WTC11 (cell line): ENCODE data around the gene OGDH. TPM values are rescaled to one million over a fixed set of nuclear protein-coding genes. Genes with fewer than 3 reads are reported as not detected.
"Not testable (repeated sequence)": the region's sequence is repeated elsewhere in the genome, so short reads cannot be mapped to it uniquely, and the experiment has no call there.

Source experiments
- ATAC-seq: fragments of 200-7000 bp; cut with Tn5 transposase; 2 replicates; pipeline ENCODE4 v1.10.0; 2021; ENCODE audit warnings: mild to moderate bottlenecking, moderate library complexity
- CTCF ChIA-PET: fragments of 300-600 bp; sonication (Branson Sonifier 250); formaldehyde crosslinking; loops from one replicate; lab custom pipeline; 2021; ENCODE audit warnings: antibody characterized with exemption; lab: Charles Lee
- POLR2A ChIA-PET: fragments of 350-600 bp; sonication (Branson Sonifier 250); formaldehyde crosslinking; loops from one replicate; lab custom pipeline; 2021; ENCODE audit warnings: antibody characterized with exemption; lab: Charles Lee
- DNase-seq: peaks from one replicate; pipeline ENCODE4 v3.0.0; 2021; ENCODE audit warnings: low spot score
- H3K27ac Mint-ChIP-seq: 2 replicates; pipeline ENCODE4 v1.8.0; 2021; ENCODE audit warnings: mixed read lengths
- H3K27me3 Mint-ChIP-seq: 2 replicates; pipeline ENCODE4 v1.8.0; 2021; ENCODE audit warnings: low read depth, mild to moderate bottlenecking, moderate library complexity, mixed read lengths
- H3K36me3 Mint-ChIP-seq: 2 replicates; pipeline ENCODE4 v1.8.0; 2021; ENCODE audit warnings: mixed read lengths
- H3K4me1 Mint-ChIP-seq: 2 replicates; pipeline ENCODE4 v1.8.0; 2022; ENCODE audit warnings: mixed read lengths
- H3K4me3 Mint-ChIP-seq: 2 replicates; pipeline ENCODE4 v1.8.0; 2021; ENCODE audit warnings: mild to moderate bottlenecking, moderate library complexity, mixed read lengths
- H3K9me3 Mint-ChIP-seq: 2 replicates; pipeline ENCODE4 v1.8.0; 2021; ENCODE audit warnings: mixed read lengths
- ATF3 ChIP-seq: sonication (generic); formaldehyde crosslinking; conservative IDR thresholded peaks from 2 replicates; pipeline ENCODE4 v1.8.1; 2022; ENCODE audit warnings: mild to moderate bottlenecking, missing genetic modification reagents
- ESRRA ChIP-seq: sonication (generic); formaldehyde crosslinking; IDR thresholded peaks from 2 replicates; pipeline ENCODE4 v1.8.1; 2022; ENCODE audit warnings: mild to moderate bottlenecking, missing genetic modification reagents, borderline replicate concordance
- FOXJ3 ChIP-seq: sonication (generic); formaldehyde crosslinking; IDR thresholded peaks from 2 replicates; pipeline ENCODE4 v1.9.0; 2021; ENCODE audit warnings: missing genetic modification reagents, mild to moderate bottlenecking, borderline replicate concordance
- FOXP4 ChIP-seq: sonication (generic); formaldehyde crosslinking; IDR thresholded peaks from 2 replicates; pipeline ENCODE4 v1.8.0; 2022; ENCODE audit warnings: mild to moderate bottlenecking, missing genetic modification reagents
- MAX ChIP-seq: sonication (generic); formaldehyde crosslinking; IDR thresholded peaks from 2 replicates; pipeline ENCODE4 v1.8.0; 2022; ENCODE audit warnings: mild to moderate bottlenecking, missing genetic modification reagents
- NFATC4 ChIP-seq: fragments of 250-450 bp; sonication (Bioruptor Pico); IDR thresholded peaks from 2 replicates; pipeline ENCODE4 v1.9.0; 2021; ENCODE audit warnings: mild to moderate bottlenecking
- PREB ChIP-seq: sonication (generic); formaldehyde crosslinking; IDR thresholded peaks from 2 replicates; pipeline ENCODE4 v1.8.1; 2022; ENCODE audit warnings: mild to moderate bottlenecking, missing genetic modification reagents, moderate library complexity, borderline replicate concordance
- RORB ChIP-seq: fragments of 250-450 bp; sonication (Bioruptor Pico); IDR thresholded peaks from 2 replicates; pipeline ENCODE4 v1.9.0; 2021; ENCODE audit warnings: mild to moderate bottlenecking
- STAT6 ChIP-seq: sonication (generic); formaldehyde crosslinking; conservative IDR thresholded peaks from 2 replicates; pipeline ENCODE4 v1.8.1; 2023; ENCODE audit warnings: mild to moderate bottlenecking, low read depth, missing genetic modification reagents, moderate library complexity
- USF2 ChIP-seq: sonication (generic); formaldehyde crosslinking; IDR thresholded peaks from 2 replicates; pipeline ENCODE4 v1.8.1; 2023; ENCODE audit warnings: mild to moderate bottlenecking, missing genetic modification reagents, moderate library complexity
- ZNF232 ChIP-seq: sonication (generic); formaldehyde crosslinking; IDR thresholded peaks from 2 replicates; pipeline ENCODE4 v1.8.0; 2022; ENCODE audit warnings: mild to moderate bottlenecking, missing genetic modification reagents
- ZNF671 ChIP-seq: fragments of 250-450 bp; sonication (Bioruptor Pico); IDR thresholded peaks from 2 replicates; pipeline ENCODE4 v1.8.0; 2021; ENCODE audit warnings: mild to moderate bottlenecking
- ZSCAN18 ChIP-seq: fragments of 250-450 bp; sonication (Bioruptor Pico); IDR thresholded peaks from 2 replicates; pipeline ENCODE4 v2.1.2; 2022; ENCODE audit warnings: mild to moderate bottlenecking, moderate library complexity
- total RNA-seq: library from RNA; stranded (reverse); gene quantifications from 3 replicates; pipeline ENCODE4 v1.2.3, GENCODE V29; 2021

The OGDH gene
- total RNA-seq, 1 experiment from 2014 or later = 79.6 TPM

GRCh38 chr7:44727937-44728262 is 121.5 kb downstream of the OGDH start:
- Mint-ChIP-seq H3K9me3 (peaks cover 4% of the 10 kb centered on the region; the same call in 1 of the 2 replicates), H3K4me3 (no peak overlapping the region), H3K4me1 (0 out of 2 replicates have a peak, but pooled peaks cover 2% of the 10 kb centered on the region), H3K27me3 (no peaks in the 10 kb centered on the region; the same call in 1 of the 2 replicates), H3K27ac (no peak overlapping the region), H3K36me3 (no peaks in the 10 kb centered on the region)
- no peak for ATAC-seq
- no peak for DNase-seq
- POLR2A ChIA-PET = no interaction called here
- TF ChIP-seq ZNF232 (no peak), MAX (CRISPR knock-in tag) (no peak), PREB (CRISPR knock-in tag) (no peak), ZNF671 (no peak)
- CTCF ChIA-PET = no interaction called here

- POLR2A ChIA-PET = no interaction called here
- Mint-ChIP-seq H3K36me3 (no peaks in the 10 kb centered on the region), H3K4me3 (no peak overlapping the region), H3K27ac (no peak overlapping the region), H3K9me3 (no peaks in the 10 kb centered on the region)
- no peak for DNase-seq
- ATAC-seq = no peak
- 0 out of 2 replicates have a peak, but pooled peaks have one; percentile 13 for TF ChIP-seq USF2 (CRISPR knock-in tag)
- TF ChIP-seq FOXP4 (CRISPR knock-in tag) = no peak
- TF ChIP-seq, all 79 proteins: peak for 1
- Mint-ChIP-seq H3K4me1 (0 out of 2 replicates have a peak, but pooled peaks cover 2% of the 10 kb centered on the region), H3K27me3 (no peaks in the 10 kb centered on the region; the same call in 1 of the 2 replicates)
- CTCF ChIA-PET = interaction anchor here (0.5 kb wide), 1 partner anchor 116 kb away, joined by 3 read pairs; no protein-coding TSS in a partner anchor
These were observed 123.6 kb downstream of the OGDH start for GRCh38 chr7:44729949-44730590.

- ATAC-seq, CTCF ChIA-PET, H3K4me3 Mint-ChIP-seq, H3K4me1 Mint-ChIP-seq, H3K27me3 Mint-ChIP-seq, H3K27ac Mint-ChIP-seq, H3K36me3 Mint-ChIP-seq, DNase-seq, H3K9me3 Mint-ChIP-seq: not testable (repeated sequence)
- POLR2A ChIA-PET = interaction anchor here (0.6 to 0.7 kb wide), 2 partner anchors 417 to 515 kb away, joined by 3 to 4 read pairs; no protein-coding TSS in a partner anchor
These were observed 126.5 kb downstream of the OGDH start for GRCh38 chr7:44732971-44733370.

- no peaks in the 10 kb centered on the region for H3K27me3 Mint-ChIP-seq
- DNase-seq (no peak), ATAC-seq (no peak)
- 0 out of 2 replicates have a peak, but pooled peaks cover 5% of the 10 kb centered on the region for H3K9me3 Mint-ChIP-seq
- H3K27ac Mint-ChIP-seq = no peak overlapping the region
- no peaks in the 10 kb centered on the region for H3K36me3 Mint-ChIP-seq
- ChIA-PET CTCF (interaction anchor here (0.6 kb wide), 1 partner anchor 1511 kb away, joined by 3 read pairs; no protein-coding TSS in a partner anchor), POLR2A (no interaction called here)
- H3K4me3 Mint-ChIP-seq = no peak overlapping the region
- no peaks in the 10 kb centered on the region for H3K4me1 Mint-ChIP-seq
- TF ChIP-seq FOXP4 (CRISPR knock-in tag) (no peak), ESRRA (CRISPR knock-in tag) (no peak), FOXJ3 (CRISPR knock-in tag) (no peak), STAT6 (CRISPR knock-in tag) (no peak), NFATC4 (no peak), ZSCAN18 (CRISPR knock-in tag) (no peak), ZNF671 (no peak), RORB (CRISPR knock-in tag) (no peak), ATF3 (CRISPR knock-in tag) (no peak)
These were observed 127.5 kb downstream of the OGDH start for GRCh38 chr7:44733708-44734481.
